SK-N-SH (cell line): ENCODE data around the gene SOX2. TPM values are rescaled to one million over a fixed set of nuclear protein-coding genes. Genes with fewer than 3 reads are reported as not detected.

Experiments used
- CTCF ChIA-PET: fragments of 300-600, 350-600 bp; formaldehyde crosslinking; extraction: SDS; loops from one replicate; lab custom pipeline; 2021; lab: Yijun Ruan, JAX
- POLR2A ChIA-PET: fragments of 350-600 bp; sonication (Branson Sonifier 250); formaldehyde crosslinking; extraction: SDS; loops from one replicate; lab custom pipeline; 2020; ENCODE audit warnings: antibody characterized with exemption, inconsistent platforms; lab: Yijun Ruan, JAX
- DNase-seq: peaks from one replicate; pipeline ENCODE4 v3.0.0; 2012
- H2AFZ ChIP-seq: fragments of 200-600 bp; sonication (generic); 2 replicates; pipeline ENCODE4 v1.8.1; 2016; ENCODE audit warnings: antibody characterized with exemption, mild to moderate bottlenecking, low read depth
- H3F3A ChIP-seq: fragments of 200-600 bp; sonication (generic); replicated peaks from 2 replicates; pipeline ENCODE3; 2016; ENCODE audit warnings: antibody characterized with exemption, mild to moderate bottlenecking; ENCODE audit not compliant: insufficient read depth
- H3K27ac ChIP-seq, 2 experiments: fragments of 200-500 bp in 1 of 2; fragments of 200-600 bp in 1 of 2; sonication (Bioruptor generic) in 1 of 2; sonication (generic), shearing (Covaris generic) in 1 of 2; 2 replicates each; pipeline versions ENCODE4 v1.5.1 to v1.6.1; 2014 to 2016; ENCODE audit warnings: low read depth in 2 of 2, inconsistent platforms in 1 of 2, low read length in 1 of 2, mild to moderate bottlenecking in 1 of 2, mixed read lengths in 1 of 2
- H3K27me3 ChIP-seq: fragments of 200-600 bp; sonication (generic), shearing (Covaris generic); 2 replicates; pipeline ENCODE4 v1.6.1; 2016; ENCODE audit warnings: mixed run types; ENCODE audit not compliant: insufficient read depth
- H3K36me3 ChIP-seq, 2 experiments: fragments of 200-500 bp in 1 of 2; fragments of 200-600 bp in 1 of 2; sonication (Bioruptor generic) in 1 of 2; sonication (generic) in 1 of 2; replicated peaks in 1 of 2; 2 replicates each; pipeline versions ENCODE3 to v1.5.1; 2014 to 2016; ENCODE audit warnings: low read length in 1 of 2, mild to moderate bottlenecking in 1 of 2; ENCODE audit not compliant: insufficient read depth in 2 of 2, control insufficient read depth in 1 of 2
- H3K4me1 ChIP-seq, 2 experiments: fragments of 200-500 bp in 1 of 2; fragments of 200-600 bp in 1 of 2; sonication (Bioruptor generic) in 1 of 2; sonication (generic), shearing (Covaris generic) in 1 of 2; 2 replicates each; pipeline versions ENCODE4 v1.5.1 to v1.6.1; 2014 to 2016; ENCODE audit warnings: low read depth in 1 of 2, low read length in 1 of 2, mixed run types in 1 of 2; ENCODE audit not compliant: insufficient read depth in 2 of 2, control insufficient read depth in 1 of 2
- H3K4me2 ChIP-seq: fragments of 200-600 bp; sonication (generic), shearing (Covaris generic); 2 replicates; pipeline ENCODE4 v1.6.1; 2017; ENCODE audit warnings: mixed run types
- H3K4me3 ChIP-seq, 2 experiments: fragments of 200-500 bp in 1 of 2; fragments of 200-600 bp in 1 of 2; sonication (Bioruptor generic) in 1 of 2; sonication (generic), shearing (Covaris generic) in 1 of 2; 2 replicates each; pipeline versions ENCODE4 v1.5.1 to v1.8.1; 2014 to 2016; ENCODE audit warnings: low read depth in 2 of 2, inconsistent platforms in 1 of 2, low read length in 1 of 2, mild to moderate bottlenecking in 1 of 2, mixed read lengths in 1 of 2, moderate library complexity in 1 of 2
- H3K79me2 ChIP-seq: fragments of 200-600 bp; sonication (generic); 2 replicates; pipeline ENCODE4 v1.8.1; 2017; ENCODE audit warnings: mild to moderate bottlenecking; ENCODE audit not compliant: insufficient read depth
- H3K9ac ChIP-seq: fragments of 200-600 bp; sonication (generic); 2 replicates; pipeline ENCODE4 v1.6.1; 2017; ENCODE audit warnings: mixed run types
- H3K9me2 ChIP-seq: fragments of 200-600 bp; sonication (generic); 2 replicates; pipeline ENCODE4 v1.6.1; 2017; ENCODE audit warnings: mixed run types
- H3K9me3 ChIP-seq: fragments of 200-600 bp; sonication (generic); 2 replicates; pipeline ENCODE4 v1.6.1; 2017; ENCODE audit warnings: mixed run types, mild to moderate bottlenecking, moderate library complexity
- H4K20me1 ChIP-seq: fragments of 200-600 bp; sonication (generic); 2 replicates; pipeline ENCODE4 v1.6.1; 2017; ENCODE audit warnings: mild to moderate bottlenecking, mixed run types; ENCODE audit not compliant: insufficient read depth
- ELF1 ChIP-seq: IDR thresholded peaks from 2 replicates; pipeline ENCODE4 v1.4.0; 2012
- EP300 ChIP-seq, 2 experiments: IDR thresholded peaks; 2 replicates each; pipeline versions ENCODE4 v1.4.0 to v1.6.1; 2012; ENCODE audit warnings: borderline replicate concordance in 1 of 2, low read depth in 1 of 2, low read length in 1 of 2
- EZH2phosphoT487 ChIP-seq: fragments of 200-600 bp; sonication (generic); IDR thresholded peaks from 2 replicates; pipeline ENCODE4 v1.6.1; 2017; ENCODE audit warnings: low read depth, mixed run types, mild to moderate bottlenecking, antibody characterized with exemption, moderate library complexity, borderline replicate concordance
- FOXM1 ChIP-seq: IDR thresholded peaks from 2 replicates; pipeline ENCODE4 v1.4.0; 2012; ENCODE audit warnings: low read depth, mild to moderate bottlenecking
- MXI1 ChIP-seq: IDR thresholded peaks from 2 replicates; pipeline ENCODE4 v1.6.1; 2012; ENCODE audit warnings: mild to moderate bottlenecking, low read depth, low read length, improper control_type of control experiment
- POLR2AphosphoS5 ChIP-seq: IDR thresholded peaks from 2 replicates; pipeline ENCODE4 v1.6.1; 2012; ENCODE audit warnings: low read depth, low read length
- RCOR1 ChIP-seq: fragments of 150-350 bp; IDR thresholded peaks from 2 replicates; pipeline ENCODE4 v1.6.1; 2017; ENCODE audit warnings: antibody characterized with exemption, low read length
- RXRA ChIP-seq: IDR thresholded peaks from 2 replicates; pipeline ENCODE4 v1.4.0; 2012; ENCODE audit warnings: low read depth, mild to moderate bottlenecking, borderline replicate concordance
- SMC3 ChIP-seq: IDR thresholded peaks from 2 replicates; pipeline ENCODE4 v1.6.1; 2012; ENCODE audit warnings: low read depth, low read length, improper control_type of control experiment
- TAF1 ChIP-seq: IDR thresholded peaks from 2 replicates; pipeline ENCODE4 v1.6.1; 2012; ENCODE audit warnings: low read depth, mild to moderate bottlenecking, low read length, moderate library complexity, borderline replicate concordance
- TEAD4 ChIP-seq: IDR thresholded peaks from 2 replicates; pipeline ENCODE4 v1.4.0; 2012; ENCODE audit warnings: mild to moderate bottlenecking, borderline replicate concordance; ENCODE audit not compliant: insufficient read depth
- ZBTB33 ChIP-seq: IDR thresholded peaks from 2 replicates; pipeline ENCODE4 v1.4.0; 2012; ENCODE audit warnings: low read depth, borderline replicate concordance
- WGBS: methylation state at CpG from one replicate; pipeline ENCODE4 v1.1.6; 2017; ENCODE audit warnings: low lambda C conversion rate; 5-methylcytosine and 5-hydroxymethylcytosine counted together
- polyA plus RNA-seq, 3 experiments: library from polyadenylated mRNA; depleted of rRNA; stranded (reverse); fragments of >200 nt; gene quantifications; 2 replicates each; pipeline ENCODE4 v1.2.3, GENCODE V29; 2012
- TF ChIP-seq, protein P1 (sequence below): fragments of 200-600 bp; sonication (generic); IDR thresholded peaks from 2 replicates; pipeline ENCODE4 v1.6.1; 2017; ENCODE audit warnings: antibody characterized with exemption, mild to moderate bottlenecking, moderate library complexity

The SOX2 gene
- polyA plus RNA-seq, 1 of the 3 experiments (the other 2 are of a cell fraction) = 0.13 TPM

GRCh38 chr3:181753391-181753790 is 41.7 kb downstream of the SOX2 start:
- H3K9me3 ChIP-seq = no peaks in the 10 kb centered on the region
- no peak for DNase-seq
- no peaks in the 10 kb centered on the region for H3K36me3 ChIP-seq
- 61% methylated on average over 3 of the region's 3 CpGs for WGBS
- no peaks in the 10 kb centered on the region for H3F3A ChIP-seq
- H3K4me1 ChIP-seq = peaks cover 0 to 3% of the 10 kb centered on the region in 2 experiments; a peak in 2 of 4 replicates
- no peaks in the 10 kb centered on the region for H4K20me1 ChIP-seq
- no peak overlapping the region for H3K9ac ChIP-seq
- H3K4me2 ChIP-seq = no peak overlapping the region
- POLR2A ChIA-PET = no interaction called here
- TF ChIP-seq EP300 (IDR thresholded peaks at IDR 0.05; ENCODE audit: borderline replicate concordance in 1 of 2, low read depth in 1 of 2, low read length in 1 of 2) = no peak
- TF ChIP-seq POLR2AphosphoS5 = no peak
- no peak for TF ChIP-seq FOXM1
- TF ChIP-seq ELF1 = no peak
- no peak overlapping the region for H3K27ac ChIP-seq
- no peaks in the 10 kb centered on the region for H3K9me2 ChIP-seq
- H3K79me2 ChIP-seq = no peaks in the 10 kb centered on the region
- no peak overlapping the region for H2AFZ ChIP-seq
- CTCF ChIA-PET = no interaction called here
- no peak overlapping the region for H3K4me3 ChIP-seq
- H3K27me3 ChIP-seq = no peaks in the 10 kb centered on the region

DNA sequence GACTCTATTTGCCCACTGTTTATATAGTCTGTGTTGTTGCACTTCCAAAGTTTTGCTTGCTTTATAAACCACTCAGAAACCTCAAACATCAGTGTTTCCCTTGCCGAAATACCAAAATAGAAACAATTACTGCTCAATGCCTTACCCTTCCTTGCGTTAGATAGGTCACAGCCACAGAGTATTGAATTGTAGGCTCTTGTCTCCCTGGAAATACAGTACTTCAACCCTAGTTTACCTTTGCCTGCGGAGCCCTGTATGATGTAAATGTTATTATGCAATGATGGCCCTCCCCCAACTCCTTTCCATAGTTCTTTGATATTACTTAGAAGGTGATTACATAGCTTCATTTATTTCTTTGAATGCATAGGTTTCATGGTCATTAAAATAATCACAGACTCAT is 44.2 kb downstream of the SOX2 start:
- H3K36me3 ChIP-seq = no peaks in the 10 kb centered on the region
- DNase-seq = no peak
- no peak overlapping the region for H3K4me3 ChIP-seq
- no peaks in the 10 kb centered on the region for H3K79me2 ChIP-seq
- TF ChIP-seq RCOR1 = no peak
- TF ChIP-seq FOXM1 = no peak
- TF ChIP-seq EZH2phosphoT487 = no peak
- TF ChIP-seq, protein P1, sequence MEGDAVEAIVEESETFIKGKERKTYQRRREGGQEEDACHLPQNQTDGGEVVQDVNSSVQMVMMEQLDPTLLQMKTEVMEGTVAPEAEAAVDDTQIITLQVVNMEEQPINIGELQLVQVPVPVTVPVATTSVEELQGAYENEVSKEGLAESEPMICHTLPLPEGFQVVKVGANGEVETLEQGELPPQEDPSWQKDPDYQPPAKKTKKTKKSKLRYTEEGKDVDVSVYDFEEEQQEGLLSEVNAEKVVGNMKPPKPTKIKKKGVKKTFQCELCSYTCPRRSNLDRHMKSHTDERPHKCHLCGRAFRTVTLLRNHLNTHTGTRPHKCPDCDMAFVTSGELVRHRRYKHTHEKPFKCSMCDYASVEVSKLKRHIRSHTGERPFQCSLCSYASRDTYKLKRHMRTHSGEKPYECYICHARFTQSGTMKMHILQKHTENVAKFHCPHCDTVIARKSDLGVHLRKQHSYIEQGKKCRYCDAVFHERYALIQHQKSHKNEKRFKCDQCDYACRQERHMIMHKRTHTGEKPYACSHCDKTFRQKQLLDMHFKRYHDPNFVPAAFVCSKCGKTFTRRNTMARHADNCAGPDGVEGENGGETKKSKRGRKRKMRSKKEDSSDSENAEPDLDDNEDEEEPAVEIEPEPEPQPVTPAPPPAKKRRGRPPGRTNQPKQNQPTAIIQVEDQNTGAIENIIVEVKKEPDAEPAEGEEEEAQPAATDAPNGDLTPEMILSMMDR = no peak
- TF ChIP-seq TEAD4 = no peak
- TF ChIP-seq ZBTB33 = no peak
- no peak for TF ChIP-seq RXRA
- no peak for TF ChIP-seq MXI1
- TF ChIP-seq SMC3 = no peak
- no peak for TF ChIP-seq TAF1
- H3K4me1 ChIP-seq = peaks cover 0 to 3% of the 10 kb centered on the region in 2 experiments; a peak in 2 of 4 replicates
- ChIA-PET CTCF (interaction anchor here (0.6 kb wide), 1 partner anchor 201 kb away, joined by 4 read pairs; no protein-coding TSS in a partner anchor), POLR2A (no interaction called here)
- no peak overlapping the region for H2AFZ ChIP-seq
- no peaks in the 10 kb centered on the region for H3F3A ChIP-seq
- no peak overlapping the region for H3K4me2 ChIP-seq
- H3K9me3 ChIP-seq = no peaks in the 10 kb centered on the region
- WGBS = 65% methylated on average over 3 of the region's 3 CpGs
- H3K27ac ChIP-seq = no peak overlapping the region
- no peak overlapping the region for H3K9ac ChIP-seq
- no peaks in the 10 kb centered on the region for H4K20me1 ChIP-seq
- no peaks in the 10 kb centered on the region for H3K27me3 ChIP-seq
- H3K9me2 ChIP-seq = no peaks in the 10 kb centered on the region
